Measurements from ENCODE around the gene RGMB.
"Not testable (repeated sequence)": the region's sequence is repeated elsewhere in the genome, so short reads cannot be mapped to it uniquely, and the experiment has no call there.

GRCh38 chr5:98737441-98737840, 36.0 kb upstream of the RGMB start:
- not testable (repeated sequence) for TF ChIP-seq CTCF (IDR thresholded peaks at IDR 0.05; ENCODE audit: low read length); EZH2 (IDR thresholded peaks at IDR 0.05; ENCODE audit: borderline replicate concordance, low read length)
